Prostate gland (tissue), 2 donors: ENCODE results near the gene SLCO3A1. TPM values are rescaled to one million over a fixed set of nuclear protein-coding genes. Genes with fewer than 3 reads are reported as not detected.

Experiments used
- DNase-seq: peaks from one replicate; pipeline ENCODE4 v3.0.0-alpha.2; 2019; ENCODE audit warnings: low spot score
- H3K27ac ChIP-seq, 2 donors: fragments of 200-600 bp; sonication (generic); 2 replicates each; pipeline ENCODE4 v1.5.1; 2017 to 2019
- H3K27me3 ChIP-seq: fragments of 200-600 bp; sonication (generic); replicated peaks from 2 replicates; pipeline ENCODE4 v1.5.1; 2019; ENCODE audit not compliant: insufficient read depth
- H3K36me3 ChIP-seq, 2 donors: fragments of 200-600 bp; sonication (generic); 1 replicate in 1 of 2; 2 replicates in 1 of 2; pipeline versions ENCODE4 v1.5.1 to v1.8.1; 2017 to 2019
- H3K4me1 ChIP-seq: fragments of 200-600 bp; sonication (generic); replicated peaks from 2 replicates; pipeline ENCODE4 v1.5.1; 2019
- H3K4me3 ChIP-seq, 2 donors: fragments of 200-600 bp; sonication (generic); 2 replicates each; pipeline ENCODE4 v1.5.1; 2017 to 2019
- H3K9me3 ChIP-seq: fragments of 200-600 bp; sonication (generic); 2 replicates; pipeline ENCODE4 v1.5.1; 2017
- POLR2A ChIP-seq: fragments of 450-650 bp; IDR thresholded peaks from one replicate; pipeline ENCODE4 v1.6.1; 2016; ENCODE audit warnings: antibody characterized with exemption, mild to moderate bottlenecking
- POLR2AphosphoS5 ChIP-seq: sonication (generic); formaldehyde crosslinking; IDR thresholded peaks from one replicate; pipeline ENCODE4 v1.6.1; 2017; ENCODE audit warnings: antibody characterized with exemption
- WGBS: methylation state at CpG from one replicate; pipeline ENCODE4 v1.1.5; 2018; 5-methylcytosine and 5-hydroxymethylcytosine counted together
- intact Hi-C: fragments of 100-400 bp; cut with DNase I; formaldehyde crosslinking; loops from one replicate; pipeline ENCODE4 v1.14.2; 2022
- total RNA-seq, 2 donors: library from RNA; depleted of rRNA; stranded (reverse); fragments of >200 nt; gene quantifications; one replicate each; pipeline ENCODE4 v1.1.0, GENCODE V29; 2016
- TF ChIP-seq, protein P1 (sequence below), 4 experiments: fragments of 200-600 bp in 2 of 4; fragments of 450-650 bp in 2 of 4; sonication (generic) in 2 of 4; IDR thresholded peaks; 1 replicate in 3 of 4; 2 replicates in 1 of 4; pipeline ENCODE4 v1.5.1; 2016 to 2019; ENCODE audit warnings: antibody characterized with exemption in 4 of 4, mild to moderate bottlenecking in 2 of 4, moderate library complexity in 2 of 4

The SLCO3A1 gene
- total RNA-seq, 2 donors from 2014 or later: 7.4 to 35.3 TPM

- H3K4me1 ChIP-seq: no peaks in the 10 kb centered on the region
- intact Hi-C loops: no loop called here
- H3K4me3 ChIP-seq: no peak overlapping the region
- H3K27ac ChIP-seq: peak overlapping the region; percentile 55 to 69
- DNase-seq: peak; percentile 78
- no peaks in the 10 kb centered on the region for H3K27me3 ChIP-seq
- WGBS: 15% methylated on average over 6 of the region's 6 CpGs
- H3K36me3 ChIP-seq: no peaks in the 10 kb centered on the region
- no peak for TF ChIP-seq POLR2A
- TF ChIP-seq POLR2AphosphoS5: peak; percentile 66
- no peaks in the 10 kb centered on the region for H3K9me3 ChIP-seq
Measured at GRCh38 chr15:91866371-91866905, 12.9 kb downstream of the SLCO3A1 start.

DNA sequence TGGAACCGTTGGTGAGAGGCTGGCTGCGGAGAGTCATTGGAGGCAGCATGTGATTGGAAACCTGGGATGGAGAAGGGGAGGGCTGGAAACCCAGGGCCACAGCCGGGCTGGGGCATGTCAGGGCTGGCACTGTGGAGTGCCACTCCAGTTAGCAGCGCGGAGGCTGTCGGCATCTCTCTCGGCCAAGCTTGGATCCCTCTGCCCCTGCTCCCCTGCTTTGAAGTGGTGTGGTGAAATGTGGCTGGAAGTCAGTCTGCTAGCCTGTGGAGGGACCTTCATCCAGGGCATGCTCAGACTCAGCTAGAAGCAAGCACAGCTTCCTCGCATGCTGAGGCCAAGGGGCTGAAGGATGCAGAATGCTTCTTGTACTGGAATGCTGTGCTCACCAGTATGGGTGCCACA lies 13.5 kb downstream of the SLCO3A1 start:
- intact Hi-C loops: no loop called here
- DNase-seq: peak; percentile 83
- H3K27me3 ChIP-seq: no peaks in the 10 kb centered on the region
- H3K27ac ChIP-seq: peak overlapping the region; percentile 55 to 69
- TF ChIP-seq, protein P1, sequence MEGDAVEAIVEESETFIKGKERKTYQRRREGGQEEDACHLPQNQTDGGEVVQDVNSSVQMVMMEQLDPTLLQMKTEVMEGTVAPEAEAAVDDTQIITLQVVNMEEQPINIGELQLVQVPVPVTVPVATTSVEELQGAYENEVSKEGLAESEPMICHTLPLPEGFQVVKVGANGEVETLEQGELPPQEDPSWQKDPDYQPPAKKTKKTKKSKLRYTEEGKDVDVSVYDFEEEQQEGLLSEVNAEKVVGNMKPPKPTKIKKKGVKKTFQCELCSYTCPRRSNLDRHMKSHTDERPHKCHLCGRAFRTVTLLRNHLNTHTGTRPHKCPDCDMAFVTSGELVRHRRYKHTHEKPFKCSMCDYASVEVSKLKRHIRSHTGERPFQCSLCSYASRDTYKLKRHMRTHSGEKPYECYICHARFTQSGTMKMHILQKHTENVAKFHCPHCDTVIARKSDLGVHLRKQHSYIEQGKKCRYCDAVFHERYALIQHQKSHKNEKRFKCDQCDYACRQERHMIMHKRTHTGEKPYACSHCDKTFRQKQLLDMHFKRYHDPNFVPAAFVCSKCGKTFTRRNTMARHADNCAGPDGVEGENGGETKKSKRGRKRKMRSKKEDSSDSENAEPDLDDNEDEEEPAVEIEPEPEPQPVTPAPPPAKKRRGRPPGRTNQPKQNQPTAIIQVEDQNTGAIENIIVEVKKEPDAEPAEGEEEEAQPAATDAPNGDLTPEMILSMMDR (IDR thresholded peaks at IDR 0.05): no peak
- H3K4me3 ChIP-seq: no peak overlapping the region
- H3K36me3 ChIP-seq: no peaks in the 10 kb centered on the region
- no peaks in the 10 kb centered on the region for H3K9me3 ChIP-seq
- H3K4me1 ChIP-seq: no peaks in the 10 kb centered on the region
- 34% methylated on average over 8 of the region's 8 CpGs for WGBS

- Histone ChIP-seq H3K36me3 (no peaks in the 10 kb centered on the region), H3K27ac (peak overlapping the region; percentile 55 to 69), H3K9me3 (no peaks in the 10 kb centered on the region), H3K4me1 (no peaks in the 10 kb centered on the region), H3K4me3 (no peak overlapping the region), H3K27me3 (no peaks in the 10 kb centered on the region)
- TF ChIP-seq POLR2AphosphoS5: peak; percentile 58
- TF ChIP-seq POLR2A: no peak
- TF ChIP-seq, protein P1 (IDR thresholded peaks at IDR 0.05): no peak
- intact Hi-C loops: no loop called here
- WGBS: 20% methylated on average over 8 of the region's 8 CpGs
- DNase-seq: peak; percentile 80
Measured at GRCh38 chr15:91867581-91868026, 14.1 kb downstream of the SLCO3A1 start.

- no peak for DNase-seq
- Histone ChIP-seq H3K27ac (no peak overlapping the region), H3K27me3 (no peaks in the 10 kb centered on the region), H3K9me3 (no peaks in the 10 kb centered on the region), H3K4me3 (no peak overlapping the region), H3K4me1 (no peaks in the 10 kb centered on the region), H3K36me3 (no peaks in the 10 kb centered on the region)
- WGBS: 86% methylated on average over 6 of the region's 6 CpGs
- no peak for TF ChIP-seq POLR2AphosphoS5
- TF ChIP-seq POLR2A: no peak
- TF ChIP-seq, protein P1 (IDR thresholded peaks at IDR 0.05): no peak
- intact Hi-C loops: no loop called here
Measured at GRCh38 chr15:91870876-91871537, 17.5 kb downstream of the SLCO3A1 start.

GRCh38 chr15:91871837-91872236 lies 18.3 kb downstream of the SLCO3A1 start:
- TF ChIP-seq, protein P1 (IDR thresholded peaks at IDR 0.05): no peak
- TF ChIP-seq POLR2A: no peak
- TF ChIP-seq POLR2AphosphoS5: no peak
- H3K9me3 ChIP-seq: no peaks in the 10 kb centered on the region
- no peak for DNase-seq
- H3K27me3 ChIP-seq: no peaks in the 10 kb centered on the region
- no peaks in the 10 kb centered on the region for H3K4me1 ChIP-seq
- intact Hi-C loops: no loop called here
- no peak overlapping the region for H3K4me3 ChIP-seq
- no peaks in the 10 kb centered on the region for H3K36me3 ChIP-seq
- WGBS: 96% methylated on average over 5 of the region's 5 CpGs
- peak overlapping the region in 1 of 2 donors; percentile 19 for H3K27ac ChIP-seq
